ENCODE data around the gene TTC4. TPM values are rescaled to one million over a fixed set of nuclear protein-coding genes. Genes with fewer than 3 reads are reported as not detected.

The TTC4 gene
- total RNA-seq, 2 donors from 2014 or later, result 15.9 to 17.4 TPM

DNA sequence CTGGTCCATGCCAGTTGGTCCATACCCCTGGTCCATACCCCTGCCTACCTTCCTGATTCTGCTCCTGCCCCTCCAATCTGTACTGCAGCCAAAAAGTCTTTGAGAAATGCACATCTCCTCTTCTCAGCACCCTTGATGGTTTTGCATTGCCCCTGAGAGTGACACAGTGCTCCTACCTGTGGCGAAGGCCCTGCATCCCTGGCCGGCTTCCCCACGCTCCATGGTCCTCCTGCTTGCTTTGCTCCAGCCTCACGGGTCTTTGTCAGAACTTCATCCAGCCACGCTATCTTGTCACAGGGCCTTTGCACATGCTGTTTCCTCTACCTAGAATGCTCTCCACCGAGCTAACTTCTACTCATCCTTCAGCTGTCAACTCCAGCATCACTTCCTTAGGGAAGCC, 32.2 kb upstream of the TTC4 start:
- no peak overlapping the region for H3K27ac ChIP-seq
- no peak overlapping the region for H3K4me3 ChIP-seq
- no peaks in the 10 kb centered on the region for H3K4me1 ChIP-seq (replicated peaks)
- H3K27me3 ChIP-seq (replicated peaks; ENCODE audit: insufficient read depth), result no peaks in the 10 kb centered on the region
- H3K9me3 ChIP-seq, result no peaks in the 10 kb centered on the region
- H3K36me3 ChIP-seq, result no peaks in the 10 kb centered on the region
- intact Hi-C loops (cut with DNase I), result no loop called here
- no peak for TF ChIP-seq POLR2A (IDR thresholded peaks at IDR 0.05)
- TF ChIP-seq, protein P1, sequence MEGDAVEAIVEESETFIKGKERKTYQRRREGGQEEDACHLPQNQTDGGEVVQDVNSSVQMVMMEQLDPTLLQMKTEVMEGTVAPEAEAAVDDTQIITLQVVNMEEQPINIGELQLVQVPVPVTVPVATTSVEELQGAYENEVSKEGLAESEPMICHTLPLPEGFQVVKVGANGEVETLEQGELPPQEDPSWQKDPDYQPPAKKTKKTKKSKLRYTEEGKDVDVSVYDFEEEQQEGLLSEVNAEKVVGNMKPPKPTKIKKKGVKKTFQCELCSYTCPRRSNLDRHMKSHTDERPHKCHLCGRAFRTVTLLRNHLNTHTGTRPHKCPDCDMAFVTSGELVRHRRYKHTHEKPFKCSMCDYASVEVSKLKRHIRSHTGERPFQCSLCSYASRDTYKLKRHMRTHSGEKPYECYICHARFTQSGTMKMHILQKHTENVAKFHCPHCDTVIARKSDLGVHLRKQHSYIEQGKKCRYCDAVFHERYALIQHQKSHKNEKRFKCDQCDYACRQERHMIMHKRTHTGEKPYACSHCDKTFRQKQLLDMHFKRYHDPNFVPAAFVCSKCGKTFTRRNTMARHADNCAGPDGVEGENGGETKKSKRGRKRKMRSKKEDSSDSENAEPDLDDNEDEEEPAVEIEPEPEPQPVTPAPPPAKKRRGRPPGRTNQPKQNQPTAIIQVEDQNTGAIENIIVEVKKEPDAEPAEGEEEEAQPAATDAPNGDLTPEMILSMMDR (IDR thresholded peaks at IDR 0.05), result no peak
- no peak for TF ChIP-seq POLR2AphosphoS5 (IDR thresholded peaks at IDR 0.05)
- no peak for DNase-seq (ENCODE audit: low spot score)
- 94% methylated on average over 6 of the region's 6 CpGs for WGBS

DNA sequence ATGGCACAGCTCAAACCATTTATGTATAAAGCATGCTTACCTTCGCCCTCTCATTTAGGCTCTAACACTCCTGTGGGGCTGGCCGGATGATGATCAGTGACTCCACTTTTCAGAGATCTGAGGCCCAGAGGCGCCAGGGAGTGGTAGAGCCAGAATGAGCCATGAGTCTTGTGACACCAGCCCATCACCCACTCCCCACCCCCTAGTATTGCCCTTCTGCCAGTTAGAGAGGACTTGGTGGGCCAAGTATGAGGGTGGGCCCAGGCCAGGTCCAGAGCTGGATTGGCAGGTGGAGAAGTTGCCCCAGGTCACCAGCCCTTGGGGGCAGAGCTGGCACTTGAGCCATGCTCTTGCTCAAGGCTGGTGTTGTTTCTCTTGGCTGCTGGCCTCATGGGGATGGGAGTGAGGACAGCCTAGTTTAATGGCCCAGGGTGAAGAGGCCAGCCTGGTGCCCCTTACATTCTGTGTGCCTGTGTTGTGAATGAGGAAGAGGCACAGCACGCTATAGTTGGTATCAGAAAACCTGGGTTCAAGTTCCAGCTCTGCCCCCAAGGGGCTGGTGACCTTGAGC, 30.2 kb upstream of the TTC4 start:
- Histone ChIP-seq H3K4me3 (no peak overlapping the region), H3K27me3 (replicated peaks; ENCODE audit: insufficient read depth) (no peaks in the 10 kb centered on the region), H3K27ac (no peak overlapping the region), H3K4me1 (replicated peaks) (no peaks in the 10 kb centered on the region), H3K36me3 (no peaks in the 10 kb centered on the region), H3K9me3 (no peaks in the 10 kb centered on the region)
- DNase-seq (ENCODE audit: low spot score), result no peak
- 92% methylated on average over 4 of the region's 4 CpGs for WGBS
- intact Hi-C loops (cut with DNase I), result no loop called here
- TF ChIP-seq POLR2AphosphoS5 (IDR thresholded peaks at IDR 0.05) (no peak), POLR2A (IDR thresholded peaks at IDR 0.05) (no peak)
- TF ChIP-seq, protein P1 (IDR thresholded peaks at IDR 0.05), result no peak

DNA sequence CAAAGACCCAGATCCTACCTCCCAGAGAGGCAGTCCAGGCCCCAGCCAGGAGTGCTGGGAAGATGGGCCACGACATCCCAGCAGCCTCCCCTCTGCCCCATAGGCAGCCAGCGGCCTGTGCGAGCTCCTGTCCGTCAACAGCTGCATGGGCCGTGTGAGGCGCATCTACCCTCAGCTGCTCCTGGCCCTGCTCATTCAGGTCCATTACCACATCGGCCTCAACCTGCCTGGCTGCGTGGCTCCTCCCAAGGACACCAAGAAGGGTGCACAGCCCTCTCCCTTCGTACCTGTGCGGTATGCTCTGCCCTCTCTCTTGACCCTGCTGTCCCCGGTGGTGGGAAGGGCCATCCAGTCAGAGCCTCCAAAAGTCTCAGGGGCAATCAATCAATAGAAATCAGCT, 29.5 kb upstream of the TTC4 start:
- no peaks in the 10 kb centered on the region for H3K27me3 ChIP-seq (replicated peaks; ENCODE audit: insufficient read depth)
- no peaks in the 10 kb centered on the region for H3K36me3 ChIP-seq
- no peak for DNase-seq (ENCODE audit: low spot score)
- H3K27ac ChIP-seq, result no peak overlapping the region
- no peaks in the 10 kb centered on the region for H3K4me1 ChIP-seq (replicated peaks)
- intact Hi-C loops (cut with DNase I), result no loop called here
- TF ChIP-seq POLR2A (IDR thresholded peaks at IDR 0.05) (no peak), POLR2AphosphoS5 (IDR thresholded peaks at IDR 0.05) (no peak)
- TF ChIP-seq, protein P1 (IDR thresholded peaks at IDR 0.05), result no peak
- H3K4me3 ChIP-seq, result no peak overlapping the region
- 89% methylated on average over 11 of the region's 11 CpGs for WGBS
- H3K9me3 ChIP-seq, result no peaks in the 10 kb centered on the region

DNA sequence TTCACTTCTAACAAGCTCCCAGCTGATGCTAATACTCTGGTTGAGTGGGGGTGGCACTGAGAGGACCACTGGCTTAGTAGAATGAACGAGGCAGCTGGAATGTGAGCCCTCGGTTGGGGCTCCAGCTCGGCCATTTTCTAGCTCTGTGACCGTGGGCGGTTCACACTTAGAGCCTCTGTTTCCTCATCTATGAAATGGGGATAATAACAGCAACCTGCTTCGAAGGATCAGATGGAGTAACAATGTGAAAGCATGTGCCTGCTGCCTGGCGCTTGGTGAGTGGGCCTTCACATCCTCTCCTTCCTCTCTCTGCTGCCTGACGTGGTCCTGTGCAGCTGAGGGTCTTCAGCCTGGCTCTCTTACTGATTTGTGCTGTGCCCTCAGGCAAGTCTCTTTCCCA, 20.9 kb upstream of the TTC4 start:
- Histone ChIP-seq H3K4me1 (replicated peaks) (no peaks in the 10 kb centered on the region), H3K9me3 (no peaks in the 10 kb centered on the region), H3K27me3 (replicated peaks; ENCODE audit: insufficient read depth) (no peaks in the 10 kb centered on the region), H3K4me3 (no peak overlapping the region), H3K36me3 (no peaks in the 10 kb centered on the region), H3K27ac (no peak overlapping the region)
- intact Hi-C loops (cut with DNase I), result no loop called here
- 89% methylated on average over 8 of the region's 8 CpGs for WGBS
- TF ChIP-seq POLR2A (IDR thresholded peaks at IDR 0.05), result no peak
- TF ChIP-seq, protein P1 (IDR thresholded peaks at IDR 0.05), result no peak
- no peak for TF ChIP-seq POLR2AphosphoS5 (IDR thresholded peaks at IDR 0.05)
- DNase-seq (ENCODE audit: low spot score), result no peak

DNA sequence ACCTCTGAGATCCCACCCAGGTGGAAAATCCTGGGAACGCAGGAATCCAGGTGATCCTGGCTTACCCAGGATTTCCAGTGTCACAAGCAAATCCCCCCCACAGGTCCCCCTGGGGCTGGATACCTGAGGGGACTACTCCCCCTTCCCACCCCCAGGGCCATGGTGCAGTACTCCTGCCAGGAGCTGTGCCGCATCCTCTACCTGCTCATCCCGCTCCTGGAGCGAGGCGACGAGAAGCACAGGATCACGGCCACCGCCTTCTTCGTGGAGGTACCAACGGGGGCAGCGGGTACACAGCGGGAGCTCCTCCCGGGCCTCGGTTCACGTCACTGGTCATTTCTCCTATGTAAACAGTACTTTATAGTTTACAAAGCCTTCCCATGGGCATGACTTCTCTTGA, 20.4 kb upstream of the TTC4 start:
- DNase-seq (ENCODE audit: low spot score), result no peak
- TF ChIP-seq, protein P1 (IDR thresholded peaks at IDR 0.05), result no peak
- TF ChIP-seq POLR2AphosphoS5 (IDR thresholded peaks at IDR 0.05) (no peak), POLR2A (IDR thresholded peaks at IDR 0.05) (no peak)
- no peak overlapping the region for H3K4me3 ChIP-seq
- no peaks in the 10 kb centered on the region for H3K36me3 ChIP-seq
- intact Hi-C loops (cut with DNase I), result no loop called here
- WGBS, result 80% methylated on average over 15 of the region's 15 CpGs
- H3K9me3 ChIP-seq, result no peaks in the 10 kb centered on the region
- H3K27ac ChIP-seq, result no peak overlapping the region
- H3K27me3 ChIP-seq (replicated peaks; ENCODE audit: insufficient read depth), result no peaks in the 10 kb centered on the region
- H3K4me1 ChIP-seq (replicated peaks), result no peaks in the 10 kb centered on the region
